GM18870 (cell line): ENCODE data around the gene SCNM1.
"Not testable (repeated sequence)": the region's sequence is repeated elsewhere in the genome, so short reads cannot be mapped to it uniquely, and the experiment has no call there.

Experiments
- ATAC-seq: cut with Tn5 transposase; IDR thresholded peaks from one replicate; pipeline ENCODE4 v1.9.1; 2021; ENCODE audit warnings: moderate library complexity; ENCODE audit not compliant: unreplicated experiment

Gene SCNM1

GRCh38 chr1:151146412-151147131, 19.4 kb upstream of the SCNM1 start, which contains the start of gene SEMA6C:
TSS of gene SEMA6C (minus strand) at chr1:151146631. CDS start at chr1:151142621, 4,010 bp downstream.
- peak; percentile 92 for ATAC-seq

- no peak for ATAC-seq
Measured at GRCh38 chr1:151147132-151147503, 18.8 kb upstream of the SCNM1 start.

- no peak for ATAC-seq
Measured at GRCh38 chr1:151147665-151148064, 18.3 kb upstream of the SCNM1 start.

GRCh38 chr1:151156515-151156819, 9.5 kb upstream of the SCNM1 start, which contains the start of gene TNFAIP8L2:
TSS of gene TNFAIP8L2 (plus strand) at chr1:151156649. CDS start at chr1:151158698, 2,049 bp downstream.
- no peak for ATAC-seq

GRCh38 chr1:151157067-151157531, 8.8 kb upstream of the SCNM1 start:
- ATAC-seq = no peak

- no peak for ATAC-seq
Measured at GRCh38 chr1:151158326-151158725, 7.6 kb upstream of the SCNM1 start.

GRCh38 chr1:151158751-151159251, 7.1 kb upstream of the SCNM1 start:
- ATAC-seq = no peak

- no peak for ATAC-seq
Measured at GRCh38 chr1:151159373-151159772, 6.6 kb upstream of the SCNM1 start.

- no peak for ATAC-seq
Measured at GRCh38 chr1:151164732-151165280, 1.1 kb upstream of the SCNM1 start.

GRCh38 chr1:151165281-151165737, 635 bp upstream of the SCNM1 start:
- no peak for ATAC-seq

GRCh38 chr1:151166505-151166956, 587 bp downstream of the SCNM1 start:
- ATAC-seq = no peak

- ATAC-seq = no peak
Measured at GRCh38 chr1:151167116-151167515, 1.2 kb downstream of the SCNM1 start.

- no peak for ATAC-seq
Measured at GRCh38 chr1:151171190-151171589, 5.2 kb downstream of the SCNM1 start.

GRCh38 chr1:151175041-151175741, 9.2 kb downstream of the SCNM1 start:
- no peak for ATAC-seq

- ATAC-seq = no peak
Measured at GRCh38 chr1:151175863-151176262, 9.9 kb downstream of the SCNM1 start, which contains the start of gene TMOD4. TSS of gene TMOD4 (minus strand) at chr1:151175981. CDS start at chr1:151174875, 1,106 bp downstream.

GRCh38 chr1:151176514-151177045, 10.6 kb downstream of the SCNM1 start:
- no peak for ATAC-seq

GRCh38 chr1:151184211-151184610, 18.3 kb downstream of the SCNM1 start:
- no peak for ATAC-seq

- no peak for ATAC-seq
Measured at GRCh38 chr1:151187205-151187604, 21.3 kb downstream of the SCNM1 start.

GRCh38 chr1:151188667-151189066, 22.7 kb downstream of the SCNM1 start:
- not testable (repeated sequence) for ATAC-seq

- peak; percentile 63 for ATAC-seq
Measured at GRCh38 chr1:151189637-151190445, 23.9 kb downstream of the SCNM1 start, which contains the start of gene VPS72. TSS of gene VPS72 (minus strand) at chr1:151190197. CDS start at chr1:151190121, 76 bp downstream.
